ENCODE data around the gene DPP3.

DPP3 gene

DNA sequence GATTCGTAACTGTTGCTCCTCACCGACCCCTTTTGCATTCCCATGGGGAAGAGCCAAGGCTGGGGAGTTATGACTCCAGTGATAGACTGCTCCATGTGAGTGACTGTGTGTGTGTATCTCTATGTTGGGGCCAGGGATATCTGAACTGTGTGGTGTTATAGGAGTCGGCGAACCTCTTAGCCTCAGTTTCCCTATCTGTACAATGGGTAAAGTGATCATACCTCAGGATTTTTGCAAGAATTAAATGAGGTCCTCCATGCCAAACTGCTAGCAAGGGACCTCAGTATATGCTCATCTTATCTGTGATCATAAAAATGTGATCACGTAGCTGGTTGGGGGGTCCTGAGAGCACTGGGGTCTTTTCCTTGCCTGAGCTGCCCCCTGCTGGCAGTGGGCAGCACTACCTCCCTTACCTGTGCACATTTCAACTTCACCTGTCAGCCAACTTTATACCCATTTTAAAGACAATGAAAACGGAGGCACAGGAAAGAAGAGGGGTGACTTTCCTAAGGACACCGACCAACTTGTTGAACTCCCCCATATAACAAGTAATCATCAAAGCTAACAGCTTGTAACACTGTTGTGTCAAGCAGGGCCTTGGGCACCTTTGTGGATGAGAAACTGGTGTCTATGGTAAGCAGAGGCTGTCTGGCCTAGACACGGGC is 1.4 kb upstream of the DPP3 start:
- no peak for TF ChIP-seq PAX5 (IDR thresholded peaks at IDR 0.05; ENCODE audit: insufficient read depth, low read length, severe bottlenecking)
- TF ChIP-seq POLR2A (IDR thresholded peaks at IDR 0.05; ENCODE audit: low read depth, low read length), result no peak
- TF ChIP-seq POU2F2 (IDR thresholded peaks at IDR 0.05; ENCODE audit: low read depth, low read length), result no peak
- TF ChIP-seq POLR2AphosphoS5 (IDR thresholded peaks at IDR 0.05; ENCODE audit: low read depth, low read length), result no peak
- peak; percentile 89 for FAIRE-seq
- peak; percentile 61 for DNase-seq (ENCODE audit: insufficient read length, low spot score)

DNA sequence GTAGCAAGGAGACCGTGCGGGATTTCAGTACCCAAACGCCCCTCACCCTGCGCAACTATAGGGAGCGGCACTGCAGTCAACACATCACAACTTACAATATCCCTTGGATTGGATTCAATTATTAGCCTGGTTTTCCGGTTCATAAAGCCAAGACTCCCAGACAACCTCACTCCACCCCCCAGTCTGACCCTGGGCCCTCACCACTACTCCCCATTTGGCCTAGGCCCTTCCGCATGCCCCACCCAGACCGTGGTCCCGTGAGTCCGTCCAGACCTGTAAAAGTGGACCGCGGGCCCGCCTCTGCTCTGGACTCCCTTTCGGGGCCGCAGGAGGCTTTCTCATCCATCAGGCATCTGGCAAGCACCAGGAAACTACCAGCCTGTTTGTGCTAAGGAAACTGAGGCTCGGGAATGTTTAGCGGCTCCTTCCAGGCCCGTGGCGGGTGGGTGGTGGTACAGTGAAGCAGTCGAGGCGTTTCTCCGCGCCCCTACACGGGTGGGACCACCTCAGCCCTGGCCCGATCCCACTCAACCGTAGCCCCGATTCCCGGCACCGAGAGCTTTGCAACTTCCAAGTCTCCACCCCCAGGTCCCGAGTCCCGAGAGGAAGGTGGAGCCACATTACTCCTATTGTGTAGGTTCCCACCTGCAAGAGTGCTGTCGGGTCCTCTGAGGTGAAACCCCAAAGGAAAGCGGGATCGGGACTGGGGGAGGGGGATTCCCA is 679 bp upstream of the DPP3 start:
- peak; percentile 13 for FAIRE-seq
- TF ChIP-seq SPI1 (IDR thresholded peaks at IDR 0.05; ENCODE audit: low read depth, low read length), result no peak
- no peak for TF ChIP-seq TAF1 (IDR thresholded peaks at IDR 0.05; ENCODE audit: low read depth, low read length)
- TF ChIP-seq POLR2A (IDR thresholded peaks at IDR 0.05; ENCODE audit: low read depth, low read length), result no peak
- no peak for TF ChIP-seq POLR2AphosphoS5 (IDR thresholded peaks at IDR 0.05; ENCODE audit: low read depth, low read length)
- TF ChIP-seq PAX5 (IDR thresholded peaks at IDR 0.05; ENCODE audit: insufficient read depth, low read length, severe bottlenecking), result no peak
- TF ChIP-seq POU2F2 (IDR thresholded peaks at IDR 0.05; ENCODE audit: low read depth, low read length), result no peak
- DNase-seq (ENCODE audit: insufficient read length, low spot score), result no peak

DNA sequence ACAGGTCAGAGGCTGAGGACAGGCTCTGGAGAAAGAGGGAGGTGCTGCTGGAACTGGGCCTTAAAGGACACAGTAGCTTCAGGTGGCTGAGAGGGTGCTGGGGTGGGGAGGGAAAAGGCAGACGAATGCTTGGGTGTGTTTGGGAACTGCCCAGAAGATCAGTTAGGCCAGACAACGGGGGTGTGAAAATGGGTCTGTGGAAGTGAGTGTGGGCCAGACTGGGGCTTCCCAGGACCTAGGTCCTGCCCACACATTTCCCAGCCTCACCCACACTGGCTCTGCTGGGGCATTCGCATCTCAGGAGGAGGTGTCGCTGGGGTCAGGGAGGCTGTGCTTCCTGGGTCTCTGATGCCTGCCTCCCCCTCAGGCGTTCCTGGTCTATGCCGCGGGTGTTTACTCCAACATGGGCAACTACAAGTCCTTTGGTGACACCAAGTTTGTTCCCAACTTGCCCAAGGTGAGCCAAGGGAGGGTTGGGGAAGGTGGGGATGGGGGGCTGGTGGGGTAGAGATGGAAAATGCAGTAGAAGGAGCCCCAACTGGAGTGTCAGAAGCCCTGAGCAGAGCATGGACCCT is 4.7 kb downstream of the DPP3 start:
- TF ChIP-seq PAX5 (IDR thresholded peaks at IDR 0.05; ENCODE audit: insufficient read depth, low read length, severe bottlenecking) (no peak), POLR2A (IDR thresholded peaks at IDR 0.05; ENCODE audit: low read depth, low read length) (no peak), POU2F2 (IDR thresholded peaks at IDR 0.05; ENCODE audit: low read depth, low read length) (no peak), POLR2AphosphoS5 (IDR thresholded peaks at IDR 0.05; ENCODE audit: low read depth, low read length) (no peak), TAF1 (IDR thresholded peaks at IDR 0.05; ENCODE audit: low read depth, low read length) (no peak), SPI1 (IDR thresholded peaks at IDR 0.05; ENCODE audit: low read depth, low read length) (no peak)
- no peak for DNase-seq (ENCODE audit: insufficient read length, low spot score)
- FAIRE-seq, result no peak

DNA sequence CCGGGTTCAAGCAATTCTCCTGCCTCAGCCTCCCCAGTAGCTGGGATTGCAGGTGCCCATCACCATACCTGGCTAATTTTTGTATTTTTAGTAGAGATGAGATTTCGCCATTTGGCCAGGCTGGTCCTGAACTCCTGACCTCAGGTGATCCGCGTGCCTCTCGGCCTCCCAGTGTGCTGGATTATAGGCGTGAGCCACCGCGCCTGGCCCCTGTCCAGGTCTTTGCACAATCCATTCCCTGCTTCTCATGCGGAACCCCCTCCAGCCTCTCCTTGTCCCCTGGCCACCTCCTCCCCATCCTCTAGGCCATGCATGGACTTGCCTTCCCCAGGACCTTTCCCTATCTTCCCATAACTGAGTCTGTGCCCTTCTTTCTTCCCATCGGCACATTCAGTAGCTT is 8.7 kb downstream of the DPP3 start:
- no peak for DNase-seq (ENCODE audit: insufficient read length, low spot score)
- no peak for FAIRE-seq
- TF ChIP-seq POU2F2 (IDR thresholded peaks at IDR 0.05; ENCODE audit: low read depth, low read length), result no peak
- TF ChIP-seq POLR2AphosphoS5 (IDR thresholded peaks at IDR 0.05; ENCODE audit: low read depth, low read length), result no peak

DNA sequence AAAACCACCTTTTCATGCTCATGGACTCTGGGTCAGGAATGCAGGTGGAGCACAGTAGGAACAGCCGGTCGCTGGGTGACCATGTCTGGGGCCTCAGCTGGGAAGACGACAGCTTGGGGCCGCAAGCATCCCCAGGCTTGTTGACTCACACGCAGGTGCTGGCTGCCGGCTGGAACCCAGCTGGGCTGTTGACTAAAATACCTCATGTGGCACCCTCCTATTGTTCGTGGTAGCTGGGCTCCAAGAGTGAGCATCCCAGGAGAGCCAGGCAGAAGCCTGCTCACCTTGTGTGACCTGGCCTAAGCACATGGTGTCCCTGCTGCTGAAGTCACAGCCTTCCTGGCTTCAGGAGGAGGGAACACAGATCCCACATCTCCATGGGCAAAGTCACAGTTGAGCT is 9.4 kb downstream of the DPP3 start:
- FAIRE-seq (no peak), DNase-seq (ENCODE audit: insufficient read length, low spot score) (no peak)
- no peak for TF ChIP-seq POU2F2 (IDR thresholded peaks at IDR 0.05; ENCODE audit: low read depth, low read length)
- TF ChIP-seq PAX5 (IDR thresholded peaks at IDR 0.05; ENCODE audit: insufficient read depth, low read length, severe bottlenecking), result no peak

DNA sequence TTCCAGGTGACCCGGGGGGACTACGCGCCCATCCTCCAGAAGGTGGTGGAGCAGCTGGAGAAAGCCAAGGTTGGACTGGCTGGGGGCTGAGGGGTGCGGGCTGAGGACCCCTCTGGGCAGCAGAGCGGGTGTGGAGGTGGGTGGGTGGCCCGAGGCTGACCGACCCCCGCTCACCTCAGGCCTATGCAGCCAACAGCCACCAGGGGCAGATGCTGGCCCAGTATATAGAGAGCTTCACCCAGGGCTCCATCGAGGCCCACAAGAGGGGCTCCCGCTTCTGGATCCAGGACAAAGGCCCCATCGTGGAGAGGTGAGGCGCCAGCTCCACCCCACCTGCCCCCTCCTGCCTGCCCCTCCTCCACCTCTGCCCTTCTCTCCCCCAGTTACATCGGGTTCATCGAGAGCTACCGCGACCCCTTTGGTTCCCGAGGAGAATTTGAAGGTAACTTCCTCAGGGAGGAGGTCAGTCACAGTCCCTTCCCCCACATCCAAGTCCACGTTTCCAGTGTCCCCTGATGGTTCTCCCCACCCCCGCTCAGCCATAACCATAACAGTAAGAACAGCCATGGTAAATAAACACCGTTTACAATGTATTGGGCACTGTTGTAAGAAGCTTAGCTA is 11.2 kb downstream of the DPP3 start:
- FAIRE-seq (no peak), DNase-seq (ENCODE audit: insufficient read length, low spot score) (no peak)
- no peak for TF ChIP-seq POU2F2 (IDR thresholded peaks at IDR 0.05; ENCODE audit: low read depth, low read length)
- no peak for TF ChIP-seq POLR2A (IDR thresholded peaks at IDR 0.05; ENCODE audit: low read depth, low read length)
- TF ChIP-seq PAX5 (IDR thresholded peaks at IDR 0.05; ENCODE audit: insufficient read depth, low read length, severe bottlenecking), result no peak
- TF ChIP-seq TAF1 (IDR thresholded peaks at IDR 0.05; ENCODE audit: low read depth, low read length), result no peak
- no peak for TF ChIP-seq SPI1 (IDR thresholded peaks at IDR 0.05; ENCODE audit: low read depth, low read length)
- TF ChIP-seq POLR2AphosphoS5 (IDR thresholded peaks at IDR 0.05; ENCODE audit: low read depth, low read length), result no peak

DNA sequence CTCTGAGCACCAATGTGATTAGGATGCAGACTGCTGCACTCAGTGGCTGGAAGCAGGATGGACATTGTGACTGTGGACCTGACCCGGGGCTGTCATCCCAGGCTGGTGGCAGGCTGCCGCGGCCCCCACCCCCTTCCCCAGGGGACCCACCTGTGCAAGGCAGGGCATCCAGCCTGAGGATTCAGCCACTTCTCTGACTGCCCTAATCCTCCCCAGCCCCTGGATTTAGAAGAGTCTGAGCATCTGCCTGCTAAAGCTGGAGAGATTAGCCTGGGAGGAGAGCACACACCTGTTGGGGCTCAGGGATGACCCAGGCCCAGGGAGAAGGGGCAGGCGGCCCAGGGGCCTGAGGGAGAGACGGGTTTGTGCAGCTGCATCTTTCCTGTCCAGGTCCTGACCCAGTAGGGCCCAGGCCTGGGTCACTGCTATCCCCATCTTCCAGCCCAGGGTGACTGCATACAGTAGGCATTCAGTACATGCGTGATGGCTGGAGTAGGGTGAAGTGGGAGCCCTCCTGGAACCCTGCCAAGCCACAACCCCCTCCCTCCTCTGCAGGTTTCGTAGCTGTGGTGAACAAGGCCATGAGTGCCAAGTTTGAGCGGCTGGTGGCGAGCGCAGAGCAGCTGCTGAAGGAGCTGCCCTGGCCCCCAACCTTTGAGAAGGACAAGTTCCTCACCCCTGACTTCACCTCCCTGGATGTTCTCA is 12.1 kb downstream of the DPP3 start:
- no peak for DNase-seq (ENCODE audit: insufficient read length, low spot score)
- FAIRE-seq, result no peak
- TF ChIP-seq TAF1 (IDR thresholded peaks at IDR 0.05; ENCODE audit: low read depth, low read length) (no peak), PAX5 (IDR thresholded peaks at IDR 0.05; ENCODE audit: insufficient read depth, low read length, severe bottlenecking) (no peak), POLR2AphosphoS5 (IDR thresholded peaks at IDR 0.05; ENCODE audit: low read depth, low read length) (no peak), POLR2A (IDR thresholded peaks at IDR 0.05; ENCODE audit: low read depth, low read length) (no peak), POU2F2 (IDR thresholded peaks at IDR 0.05; ENCODE audit: low read depth, low read length) (no peak), SPI1 (IDR thresholded peaks at IDR 0.05; ENCODE audit: low read depth, low read length) (no peak)

DNA sequence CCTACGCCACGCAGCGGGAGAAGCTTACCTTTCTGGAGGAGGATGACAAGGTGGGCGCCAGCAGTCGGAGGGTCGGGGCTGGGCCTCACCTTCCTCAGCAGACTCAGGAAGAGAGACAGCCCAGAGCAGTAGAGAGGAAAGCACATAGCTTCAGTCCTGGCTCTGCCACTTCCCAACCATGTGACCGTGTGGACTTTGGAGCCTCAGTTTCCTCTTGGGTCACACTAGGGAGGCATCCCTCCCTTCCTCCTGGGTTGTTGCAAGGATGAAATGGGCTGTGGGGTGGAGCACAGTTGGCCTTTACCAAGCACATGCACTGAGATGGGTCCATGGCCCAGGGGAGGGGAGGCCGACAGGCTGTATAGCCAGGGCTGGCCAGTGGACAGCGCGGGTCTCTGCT is 12.9 kb downstream of the DPP3 start:
- FAIRE-seq, result no peak
- no peak for DNase-seq (ENCODE audit: insufficient read length, low spot score)

DNA sequence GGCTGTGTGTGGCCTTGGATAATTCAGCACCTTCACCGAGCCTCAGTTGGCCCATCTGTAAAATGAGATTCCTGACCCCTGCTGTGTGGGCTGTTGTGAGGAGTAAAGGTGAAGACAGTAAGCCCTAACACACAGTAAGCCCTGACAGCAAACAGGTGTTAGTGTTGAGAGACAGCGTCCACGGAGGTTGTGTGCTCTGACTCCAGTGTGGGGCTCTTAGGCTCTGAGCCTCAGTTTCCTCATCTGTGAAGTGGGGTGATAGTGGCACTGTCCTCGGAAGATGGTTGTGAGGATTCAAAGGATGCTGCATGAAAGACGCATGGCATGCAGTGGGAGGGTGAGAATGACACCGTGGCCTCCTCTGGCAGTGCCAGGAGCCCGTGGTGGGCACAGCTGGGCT is 14.2 kb downstream of the DPP3 start:
- FAIRE-seq, result no peak
- TF ChIP-seq TAF1 (IDR thresholded peaks at IDR 0.05; ENCODE audit: low read depth, low read length) (no peak), POLR2AphosphoS5 (IDR thresholded peaks at IDR 0.05; ENCODE audit: low read depth, low read length) (no peak), POU2F2 (IDR thresholded peaks at IDR 0.05; ENCODE audit: low read depth, low read length) (no peak), SPI1 (IDR thresholded peaks at IDR 0.05; ENCODE audit: low read depth, low read length) (no peak), POLR2A (IDR thresholded peaks at IDR 0.05; ENCODE audit: low read depth, low read length) (no peak), PAX5 (IDR thresholded peaks at IDR 0.05; ENCODE audit: insufficient read depth, low read length, severe bottlenecking) (no peak)
- no peak for DNase-seq (ENCODE audit: insufficient read length, low spot score)

More for the DNA sequence above, 12.9 kb downstream of the DPP3 start:
- TF ChIP-seq POLR2AphosphoS5 (IDR thresholded peaks at IDR 0.05; ENCODE audit: low read depth, low read length) (no peak), SPI1 (IDR thresholded peaks at IDR 0.05; ENCODE audit: low read depth, low read length) (no peak), POU2F2 (IDR thresholded peaks at IDR 0.05; ENCODE audit: low read depth, low read length) (no peak), POLR2A (IDR thresholded peaks at IDR 0.05; ENCODE audit: low read depth, low read length) (no peak), TAF1 (IDR thresholded peaks at IDR 0.05; ENCODE audit: low read depth, low read length) (no peak), PAX5 (IDR thresholded peaks at IDR 0.05; ENCODE audit: insufficient read depth, low read length, severe bottlenecking) (no peak)

Measured in GM12891 (cell line).